GM12878 (cell line): ENCODE measurements around the gene MSI2.

Source experiments
- CHD4 ChIP-seq: fragments of 200-600 bp; sonication (generic); IDR thresholded peaks from 2 replicates; pipeline ENCODE4 v1.6.1; 2016; ENCODE audit warnings: mild to moderate bottlenecking
- EP300 ChIP-seq, 2 experiments: fragments of 150-350 bp in 1 of 2; IDR thresholded peaks; 2 replicates each; pipeline ENCODE4 v1.6.1; 2011 to 2012; ENCODE audit warnings: low read depth in 2 of 2, low read length in 2 of 2, borderline replicate concordance in 1 of 2, improper control_type of control experiment in 1 of 2, inconsistent platforms in 1 of 2; ENCODE audit not compliant: control insufficient read depth in 1 of 2
- POLR2A ChIP-seq: IDR thresholded peaks from 2 replicates; pipeline ENCODE4 v1.6.1; 2011; ENCODE audit warnings: low read depth, mild to moderate bottlenecking, low read length
- RFX5 ChIP-seq: IDR thresholded peaks from 2 replicates; pipeline ENCODE4 v1.6.1; 2011; ENCODE audit warnings: low read depth, low read length, improper control_type of control experiment
- SMARCA5 ChIP-seq: fragments of 450-650 bp; IDR thresholded peaks from 2 replicates; pipeline ENCODE4 v1.6.1; 2017; ENCODE audit warnings: mild to moderate bottlenecking
- YY1 ChIP-seq: IDR thresholded peaks from 2 replicates; pipeline ENCODE4 v1.6.1; 2011; ENCODE audit warnings: low read depth, mild to moderate bottlenecking, low read length
- TF ChIP-seq, protein P1 (sequence below): fragments of 450-650 bp; IDR thresholded peaks from 2 replicates; pipeline ENCODE4 v1.6.1; 2018; ENCODE audit warnings: mild to moderate bottlenecking, low read depth, moderate library complexity; ENCODE audit not compliant: partially characterized antibody

DNA sequence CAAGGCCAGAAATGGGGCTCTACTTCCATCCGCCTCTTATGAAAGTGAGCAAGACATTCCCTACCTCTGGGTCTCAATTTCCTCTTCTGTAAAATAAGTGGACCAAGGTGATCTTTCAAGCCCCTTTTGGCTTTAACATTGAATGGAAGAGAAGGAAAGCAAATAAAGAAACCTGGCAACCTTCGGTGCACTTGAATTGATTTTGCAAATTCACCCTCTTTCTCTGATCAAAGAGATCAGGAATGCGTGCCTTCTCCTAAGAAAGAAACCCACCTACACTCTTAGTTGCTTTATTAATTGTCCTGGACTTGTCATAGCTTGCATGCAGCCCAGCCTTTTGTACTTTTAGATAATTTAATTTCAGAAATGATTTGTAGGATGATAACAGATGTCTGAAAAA, 3.0 kb downstream of the MSI2 start:
- TF ChIP-seq YY1 (no peak), CHD4 (no peak), RFX5 (no peak), POLR2A (no peak), EP300 (IDR thresholded peaks at IDR 0.05; ENCODE audit: borderline replicate concordance in 1 of 2, control insufficient read depth in 1 of 2, low read depth in 2 of 2, low read length in 2 of 2) (no peak), SMARCA5 (no peak)
- TF ChIP-seq, protein P1, sequence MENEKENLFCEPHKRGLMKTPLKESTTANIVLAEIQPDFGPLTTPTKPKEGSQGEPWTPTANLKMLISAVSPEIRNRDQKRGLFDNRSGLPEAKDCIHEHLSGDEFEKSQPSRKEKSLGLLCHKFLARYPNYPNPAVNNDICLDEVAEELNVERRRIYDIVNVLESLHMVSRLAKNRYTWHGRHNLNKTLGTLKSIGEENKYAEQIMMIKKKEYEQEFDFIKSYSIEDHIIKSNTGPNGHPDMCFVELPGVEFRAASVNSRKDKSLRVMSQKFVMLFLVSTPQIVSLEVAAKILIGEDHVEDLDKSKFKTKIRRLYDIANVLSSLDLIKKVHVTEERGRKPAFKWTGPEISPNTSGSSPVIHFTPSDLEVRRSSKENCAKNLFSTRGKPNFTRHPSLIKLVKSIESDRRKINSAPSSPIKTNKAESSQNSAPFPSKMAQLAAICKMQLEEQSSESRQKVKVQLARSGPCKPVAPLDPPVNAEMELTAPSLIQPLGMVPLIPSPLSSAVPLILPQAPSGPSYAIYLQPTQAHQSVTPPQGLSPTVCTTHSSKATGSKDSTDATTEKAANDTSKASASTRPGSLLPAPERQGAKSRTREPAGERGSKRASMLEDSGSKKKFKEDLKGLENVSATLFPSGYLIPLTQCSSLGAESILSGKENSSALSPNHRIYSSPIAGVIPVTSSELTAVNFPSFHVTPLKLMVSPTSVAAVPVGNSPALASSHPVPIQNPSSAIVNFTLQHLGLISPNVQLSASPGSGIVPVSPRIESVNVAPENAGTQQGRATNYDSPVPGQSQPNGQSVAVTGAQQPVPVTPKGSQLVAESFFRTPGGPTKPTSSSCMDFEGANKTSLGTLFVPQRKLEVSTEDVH = no peak
